Liver (tissue), 3 donors: ENCODE data around the gene CELF4.

Experiments
- SP1 ChIP-seq: IDR thresholded peaks from 2 replicates; pipeline ENCODE4 v1.6.1; 2018; ENCODE audit warnings: antibody characterized with exemption, mild to moderate bottlenecking
- TF ChIP-seq, protein P1 (sequence below): fragments of 150-350 bp; IDR thresholded peaks from 2 replicates; pipeline ENCODE4 v1.5.1; 2017; ENCODE audit warnings: improper control_type of control experiment, low read depth, low read length; ENCODE audit not compliant: missing input control
- donor health status: healthy.
- donor health status: healthy.

- TF ChIP-seq, protein P1, sequence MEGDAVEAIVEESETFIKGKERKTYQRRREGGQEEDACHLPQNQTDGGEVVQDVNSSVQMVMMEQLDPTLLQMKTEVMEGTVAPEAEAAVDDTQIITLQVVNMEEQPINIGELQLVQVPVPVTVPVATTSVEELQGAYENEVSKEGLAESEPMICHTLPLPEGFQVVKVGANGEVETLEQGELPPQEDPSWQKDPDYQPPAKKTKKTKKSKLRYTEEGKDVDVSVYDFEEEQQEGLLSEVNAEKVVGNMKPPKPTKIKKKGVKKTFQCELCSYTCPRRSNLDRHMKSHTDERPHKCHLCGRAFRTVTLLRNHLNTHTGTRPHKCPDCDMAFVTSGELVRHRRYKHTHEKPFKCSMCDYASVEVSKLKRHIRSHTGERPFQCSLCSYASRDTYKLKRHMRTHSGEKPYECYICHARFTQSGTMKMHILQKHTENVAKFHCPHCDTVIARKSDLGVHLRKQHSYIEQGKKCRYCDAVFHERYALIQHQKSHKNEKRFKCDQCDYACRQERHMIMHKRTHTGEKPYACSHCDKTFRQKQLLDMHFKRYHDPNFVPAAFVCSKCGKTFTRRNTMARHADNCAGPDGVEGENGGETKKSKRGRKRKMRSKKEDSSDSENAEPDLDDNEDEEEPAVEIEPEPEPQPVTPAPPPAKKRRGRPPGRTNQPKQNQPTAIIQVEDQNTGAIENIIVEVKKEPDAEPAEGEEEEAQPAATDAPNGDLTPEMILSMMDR: no peak
- TF ChIP-seq SP1: no peak
Measured at GRCh38 chr18:37315935-37316334, 249.7 kb downstream of the CELF4 start.
